ENCODE results near the gene PRR14L.
"Not testable (repeated sequence)": the region's sequence is repeated elsewhere in the genome, so short reads cannot be mapped to it uniquely, and the experiment has no call there.

The PRR14L gene

GRCh38 chr22:31740314-31740713 is 9.6 kb downstream of the PRR14L start:
- not testable (repeated sequence) for DNase-seq (ENCODE audit: low spot score)

GRCh38 chr22:31739795-31740201 is 10.1 kb downstream of the PRR14L start:
- DNase-seq (ENCODE audit: low spot score): no peak

- DNase-seq (ENCODE audit: low spot score): no peak
Observed at GRCh38 chr22:31738566-31738965, 11.4 kb downstream of the PRR14L start.

- DNase-seq (ENCODE audit: low spot score): no peak
Observed at GRCh38 chr22:31737932-31738331, 12.0 kb downstream of the PRR14L start.

- DNase-seq (ENCODE audit: low spot score): no peak
Observed at GRCh38 chr22:31736458-31736857, 13.5 kb downstream of the PRR14L start.

GRCh38 chr22:31734512-31734911 is 15.4 kb downstream of the PRR14L start:
- no peak for DNase-seq (ENCODE audit: low spot score)

- no peak for DNase-seq (ENCODE audit: low spot score)
Observed at GRCh38 chr22:31733580-31734079, 16.3 kb downstream of the PRR14L start.

- DNase-seq (ENCODE audit: low spot score): no peak
Observed at GRCh38 chr22:31732089-31732829, 17.7 kb downstream of the PRR14L start.

GRCh38 chr22:31730344-31730711 is 19.6 kb downstream of the PRR14L start:
- DNase-seq (ENCODE audit: low spot score): no peak

- DNase-seq (ENCODE audit: low spot score): no peak
Observed at GRCh38 chr22:31728857-31729256, 21.1 kb downstream of the PRR14L start.

GRCh38 chr22:31726692-31727091 is 23.2 kb downstream of the PRR14L start:
- no peak for DNase-seq (ENCODE audit: low spot score)

- no peak for DNase-seq (ENCODE audit: low spot score)
Observed at GRCh38 chr22:31723723-31724122, 26.2 kb downstream of the PRR14L start.

GRCh38 chr22:31719850-31720471 is 30.0 kb downstream of the PRR14L start:
- DNase-seq (ENCODE audit: low spot score): no peak

GRCh38 chr22:31715147-31715778 is 34.7 kb downstream of the PRR14L start:
- no peak for DNase-seq (ENCODE audit: low spot score)

- DNase-seq (ENCODE audit: low spot score): not testable (repeated sequence)
Observed at GRCh38 chr22:31711226-31711625, 38.7 kb downstream of the PRR14L start.

- DNase-seq (ENCODE audit: low spot score): no peak
Observed at GRCh38 chr22:31707519-31707918, 42.4 kb downstream of the PRR14L start.

- no peak for DNase-seq (ENCODE audit: low spot score)
Observed at GRCh38 chr22:31695423-31695822, 54.5 kb downstream of the PRR14L start.

GRCh38 chr22:31694046-31694445 is 55.9 kb downstream of the PRR14L start:
- not testable (repeated sequence) for DNase-seq (ENCODE audit: low spot score)

GRCh38 chr22:31692186-31692886 is 57.6 kb downstream of the PRR14L start:
- DNase-seq (ENCODE audit: low spot score): no peak

GRCh38 chr22:31691408-31691807 is 58.5 kb downstream of the PRR14L start:
- DNase-seq (ENCODE audit: low spot score): no peak

GRCh38 chr22:31683181-31684105 is 66.5 kb downstream of the PRR14L start:
- DNase-seq (ENCODE audit: low spot score): no peak

All from germinal center (tissue), 1 donor.